Activated CD8-positive, alpha-beta T cell treated with anti-CD3 and anti-CD28 coated beads for 36 hours (primary cell): Measurements from ENCODE around the gene ACSBG1. TPM values are rescaled to one million over a fixed set of nuclear protein-coding genes. Genes with fewer than 3 reads are reported as not detected.

ENCODE experiments used
- ATAC-seq: fragments of 200-7000 bp; cut with Tn5 transposase; one replicate; pipeline ENCODE4 v1.10.0; 2021; ENCODE audit warnings: mild to moderate bottlenecking, moderate library complexity
- CTCF ChIA-PET: fragments of 350-600 bp; sonication (Branson Sonifier 250); formaldehyde crosslinking; loops from one replicate; lab custom pipeline; 2021; ENCODE audit warnings: antibody characterized with exemption; lab: Charles Lee
- POLR2A ChIA-PET: fragments of 350-600 bp; sonication (Branson Sonifier 250); formaldehyde crosslinking; loops from one replicate; lab custom pipeline; 2021; ENCODE audit warnings: antibody characterized with exemption; lab: Charles Lee
- DNase-seq: peaks from one replicate; pipeline ENCODE4 v3.0.0-alpha.2; 2020
- H3K27ac Mint-ChIP-seq: one replicate; pipeline ENCODE4 v1.8.0; 2021; ENCODE audit warnings: mild to moderate bottlenecking, mixed read lengths
- H3K27me3 Mint-ChIP-seq: one replicate; pipeline ENCODE4 v1.8.0; 2021; ENCODE audit warnings: mixed read lengths
- H3K36me3 Mint-ChIP-seq: one replicate; pipeline ENCODE4 v1.8.0; 2021; ENCODE audit warnings: low read depth, mixed read lengths
- H3K4me1 Mint-ChIP-seq: one replicate; pipeline ENCODE4 v1.8.0; 2021; ENCODE audit warnings: low read depth, mixed read lengths
- H3K4me3 Mint-ChIP-seq: one replicate; pipeline ENCODE4 v1.8.0; 2021; ENCODE audit warnings: mild to moderate bottlenecking, moderate library complexity, mixed read lengths
- H3K9me3 Mint-ChIP-seq: one replicate; pipeline ENCODE4 v1.8.0; 2021; ENCODE audit warnings: mixed read lengths
- CTCF ChIP-seq: fragments of 200-600 bp; IDR thresholded peaks from one replicate; pipeline ENCODE4 v1.8.0; 2022; ENCODE audit warnings: antibody characterized with exemption, mild to moderate bottlenecking
- intact Hi-C: fragments of 100-400 bp; cut with micrococcal nuclease; formaldehyde crosslinking; loops from one replicate; pipeline ENCODE4 v1.10.0; 2022
- total RNA-seq, 2 experiments: library from RNA; stranded (reverse); gene quantifications; one replicate each; pipeline ENCODE4 v1.2.3, GENCODE V29; 2021

The ACSBG1 gene
- total RNA-seq, 2 experiments from 2014 or later, result 0.18 TPM; not detected in 1

- TF ChIP-seq CTCF, result no peak
- POLR2A ChIA-PET, result no interaction called here
- Mint-ChIP-seq H3K9me3 (no peaks in the 10 kb centered on the region), H3K36me3 (no peaks in the 10 kb centered on the region), H3K27me3 (no peaks in the 10 kb centered on the region), H3K27ac (no peak overlapping the region), H3K4me1 (no peaks in the 10 kb centered on the region), H3K4me3 (no peak overlapping the region)
- DNase-seq (no peak), ATAC-seq (no peak)
- intact Hi-C loops, result no loop called here
- CTCF ChIA-PET, result interaction anchor here (0.9 to 1.3 kb wide), 2 partner anchors 35 to 240 kb away, joined by 3 read pairs; no protein-coding TSS in a partner anchor
Measured at GRCh38 chr15:78207110-78207458, 27.3 kb downstream of the ACSBG1 start.

GRCh38 chr15:78206326-78207109, 27.8 kb downstream of the ACSBG1 start:
- intact Hi-C loops, result no loop called here
- CTCF ChIA-PET, result interaction anchor here (0.9 to 2.4 kb wide), 3 partner anchors 11 to 239 kb away, joined by 3 to 17 read pairs (median 3); no protein-coding TSS in a partner anchor
- no peaks in the 10 kb centered on the region for H3K9me3 Mint-ChIP-seq
- no peaks in the 10 kb centered on the region for H3K4me1 Mint-ChIP-seq
- no peak for DNase-seq
- POLR2A ChIA-PET, result no interaction called here
- TF ChIP-seq CTCF, result no peak
- ATAC-seq, result no peak
- no peak overlapping the region for H3K27ac Mint-ChIP-seq
- H3K27me3 Mint-ChIP-seq, result no peaks in the 10 kb centered on the region
- no peak overlapping the region for H3K4me3 Mint-ChIP-seq
- H3K36me3 Mint-ChIP-seq, result no peaks in the 10 kb centered on the region

- H3K4me1 Mint-ChIP-seq, result no peaks in the 10 kb centered on the region
- ChIA-PET POLR2A (no interaction called here), CTCF (interaction anchor here (2.2 to 2.4 kb wide), 2 partner anchors 10 to 97 kb away, joined by 10 to 17 read pairs; no protein-coding TSS in a partner anchor)
- H3K27me3 Mint-ChIP-seq, result no peaks in the 10 kb centered on the region
- no peak for ATAC-seq
- no peak for TF ChIP-seq CTCF
- no peaks in the 10 kb centered on the region for H3K9me3 Mint-ChIP-seq
- H3K27ac Mint-ChIP-seq, result no peak overlapping the region
- intact Hi-C loops, result no loop called here
- no peak overlapping the region for H3K4me3 Mint-ChIP-seq
- H3K36me3 Mint-ChIP-seq, result no peaks in the 10 kb centered on the region
- DNase-seq, result no peak
Measured at GRCh38 chr15:78205856-78206255, 28.5 kb downstream of the ACSBG1 start.

GRCh38 chr15:78205337-78205736, 29.0 kb downstream of the ACSBG1 start:
- H3K27ac Mint-ChIP-seq, result no peak overlapping the region
- no peaks in the 10 kb centered on the region for H3K36me3 Mint-ChIP-seq
- ChIA-PET POLR2A (no interaction called here), CTCF (interaction anchor here (0.8 to 2.4 kb wide), 5 partner anchors 10 to 246 kb away, joined by 3 to 17 read pairs (median 8); partner anchors contain the start of gene CIB2)
- no peaks in the 10 kb centered on the region for H3K27me3 Mint-ChIP-seq
- intact Hi-C loops, result no loop called here
- ATAC-seq, result no peak
- H3K4me1 Mint-ChIP-seq, result no peaks in the 10 kb centered on the region
- TF ChIP-seq CTCF, result no peak
- DNase-seq, result no peak
- H3K4me3 Mint-ChIP-seq, result no peak overlapping the region
- no peaks in the 10 kb centered on the region for H3K9me3 Mint-ChIP-seq
